WI38 (cell line): Measurements from ENCODE around the gene PIK3R2.

Experiments
- H3K4me3 ChIP-seq: 2 replicates; pipeline ENCODE4 v1.5.1; 2011; ENCODE audit warnings: low read depth, mild to moderate bottlenecking, control low read depth, low read length
- TF ChIP-seq, protein P1 (sequence below): IDR thresholded peaks from 2 replicates; pipeline ENCODE4 v1.5.1; 2012; ENCODE audit warnings: low read depth, mild to moderate bottlenecking, control low read depth, low read length

The PIK3R2 gene

DNA sequence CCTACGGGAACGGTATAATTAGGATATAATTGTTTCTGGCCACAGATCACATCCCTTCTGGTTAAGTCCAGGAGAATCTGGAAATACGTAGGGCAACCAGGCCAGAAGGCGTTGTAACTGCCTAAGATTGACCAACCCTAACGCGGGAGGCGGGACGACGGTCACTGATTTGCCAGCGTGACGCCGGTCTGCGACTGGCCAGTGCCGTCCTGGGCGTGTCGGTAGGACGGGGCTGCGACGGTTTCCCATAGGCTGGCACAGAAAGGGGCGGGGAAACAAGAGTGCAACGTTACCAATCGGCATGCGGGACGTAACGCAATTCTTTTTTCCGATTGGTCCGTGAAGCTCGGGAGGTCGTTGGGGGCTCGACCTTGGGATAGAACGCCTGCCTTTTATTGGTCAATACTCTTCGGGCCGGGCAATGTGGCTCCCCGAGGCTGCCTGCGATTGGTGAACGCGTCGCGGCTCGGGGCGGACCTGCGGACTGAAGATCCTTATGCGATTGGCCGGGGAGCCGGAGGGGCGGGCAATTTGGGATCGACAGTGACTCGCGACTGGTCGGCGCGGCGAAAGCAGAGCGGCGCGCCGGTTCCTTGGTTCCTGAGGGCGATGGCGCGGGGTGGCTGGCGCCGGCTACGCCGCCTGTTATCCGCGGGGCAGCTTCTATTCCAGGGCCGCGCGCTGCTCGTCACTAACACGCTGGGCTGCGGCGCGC, 39.9 kb downstream of the PIK3R2 start, which contains the start of gene MPV17L2:
TSS of gene MPV17L2 (plus strand) at position 546 of the 715 bp plus-strand sequence. CDS start at position 610, 64 bp downstream.
- TF ChIP-seq, protein P1, sequence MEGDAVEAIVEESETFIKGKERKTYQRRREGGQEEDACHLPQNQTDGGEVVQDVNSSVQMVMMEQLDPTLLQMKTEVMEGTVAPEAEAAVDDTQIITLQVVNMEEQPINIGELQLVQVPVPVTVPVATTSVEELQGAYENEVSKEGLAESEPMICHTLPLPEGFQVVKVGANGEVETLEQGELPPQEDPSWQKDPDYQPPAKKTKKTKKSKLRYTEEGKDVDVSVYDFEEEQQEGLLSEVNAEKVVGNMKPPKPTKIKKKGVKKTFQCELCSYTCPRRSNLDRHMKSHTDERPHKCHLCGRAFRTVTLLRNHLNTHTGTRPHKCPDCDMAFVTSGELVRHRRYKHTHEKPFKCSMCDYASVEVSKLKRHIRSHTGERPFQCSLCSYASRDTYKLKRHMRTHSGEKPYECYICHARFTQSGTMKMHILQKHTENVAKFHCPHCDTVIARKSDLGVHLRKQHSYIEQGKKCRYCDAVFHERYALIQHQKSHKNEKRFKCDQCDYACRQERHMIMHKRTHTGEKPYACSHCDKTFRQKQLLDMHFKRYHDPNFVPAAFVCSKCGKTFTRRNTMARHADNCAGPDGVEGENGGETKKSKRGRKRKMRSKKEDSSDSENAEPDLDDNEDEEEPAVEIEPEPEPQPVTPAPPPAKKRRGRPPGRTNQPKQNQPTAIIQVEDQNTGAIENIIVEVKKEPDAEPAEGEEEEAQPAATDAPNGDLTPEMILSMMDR, result no peak
- H3K4me3 ChIP-seq, result peak within 1 kb of the TSS; percentile 79

DNA sequence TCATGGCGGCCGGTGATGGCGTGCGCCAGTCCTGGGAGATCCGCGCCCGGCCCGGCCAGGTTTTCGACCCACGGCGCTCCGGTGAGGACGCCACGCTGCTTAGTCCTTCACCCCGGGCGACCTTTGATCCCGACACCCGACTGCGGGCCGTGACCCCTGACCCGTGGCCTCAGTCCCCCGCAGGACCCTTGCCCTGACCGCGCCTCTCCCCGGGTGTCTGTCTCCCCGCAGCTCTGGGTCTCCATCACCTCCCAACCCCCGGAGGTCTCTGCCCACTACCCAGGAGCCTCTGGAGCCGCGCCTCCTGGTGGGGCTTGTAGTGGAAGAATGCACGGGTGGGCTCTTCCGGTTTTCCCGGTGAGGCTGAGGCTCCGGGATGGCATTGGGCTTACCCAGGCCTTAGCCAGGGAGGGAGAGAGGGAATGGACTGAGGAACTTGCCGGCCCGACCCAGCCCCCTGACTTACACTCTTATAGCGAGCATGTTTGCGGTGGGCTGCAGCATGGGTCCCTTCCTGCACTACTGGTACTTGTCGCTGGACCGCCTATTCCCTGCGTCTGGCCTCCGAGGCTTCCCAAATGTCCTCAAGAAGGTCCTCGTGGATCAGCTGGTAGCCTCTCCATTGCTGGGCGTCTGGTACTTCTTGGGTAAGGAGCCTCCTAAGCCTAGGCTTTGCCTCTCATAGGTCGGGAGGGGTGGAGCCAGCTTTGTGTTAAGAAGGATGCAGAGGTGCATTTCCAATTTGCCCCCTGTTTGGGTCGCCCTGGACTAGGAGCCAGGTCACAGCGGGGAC, 40.6 kb downstream of the PIK3R2 start:
- H3K4me3 ChIP-seq, result peak overlapping the region; percentile 79
- TF ChIP-seq, protein P1, result no peak

DNA sequence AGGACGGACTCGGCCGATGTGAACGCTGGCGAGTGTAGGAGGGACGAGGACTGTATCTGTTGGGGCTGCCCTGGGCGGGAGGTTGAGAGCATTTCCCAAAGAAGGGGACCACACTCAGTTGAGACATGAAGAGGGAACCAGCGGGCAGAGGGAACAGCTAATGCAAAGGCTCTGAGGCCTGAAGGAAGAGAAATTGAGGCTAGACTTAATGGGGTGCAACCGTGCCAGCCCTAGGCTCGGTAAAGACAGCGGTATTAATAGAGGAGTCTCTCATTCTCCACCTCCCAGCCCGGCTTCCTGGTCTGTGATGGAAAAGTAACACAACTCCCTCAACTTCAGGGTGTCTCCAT, 41.2 kb downstream of the PIK3R2 start:
- TF ChIP-seq, protein P1, result no peak
- H3K4me3 ChIP-seq, result peak overlapping the region; percentile 79

DNA sequence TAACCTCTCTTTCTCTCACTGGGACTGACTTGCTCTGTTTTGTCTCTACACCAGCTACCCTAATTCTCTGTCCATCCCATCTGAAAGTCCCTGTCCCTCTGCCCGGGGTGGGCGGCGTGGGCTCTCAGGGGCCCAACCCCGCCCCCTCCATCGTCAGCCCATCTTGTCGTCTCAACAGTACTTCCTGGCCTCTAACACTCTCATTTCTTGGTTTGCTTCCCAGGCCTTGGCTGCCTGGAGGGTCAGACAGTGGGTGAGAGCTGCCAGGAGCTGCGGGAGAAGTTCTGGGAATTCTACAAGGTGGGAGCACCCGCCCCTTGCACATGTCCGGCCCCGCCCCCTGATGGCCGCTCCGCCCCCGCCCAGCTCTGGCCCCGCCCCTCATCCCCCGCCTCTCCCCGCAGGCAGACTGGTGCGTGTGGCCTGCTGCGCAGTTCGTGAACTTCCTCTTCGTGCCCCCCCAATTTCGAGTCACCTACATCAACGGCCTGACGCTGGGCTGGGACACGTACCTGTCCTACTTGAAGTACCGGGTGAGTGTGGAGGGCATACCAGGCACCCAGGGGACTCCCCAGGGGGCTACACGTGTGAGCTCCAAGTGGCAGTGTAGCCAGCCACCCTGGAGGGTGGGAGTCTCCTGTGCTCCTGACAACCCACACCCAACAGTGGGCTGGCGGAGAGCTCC, 41.7 kb downstream of the PIK3R2 start:
- H3K4me3 ChIP-seq, result no peak overlapping the region
- TF ChIP-seq, protein P1, result no peak

DNA sequence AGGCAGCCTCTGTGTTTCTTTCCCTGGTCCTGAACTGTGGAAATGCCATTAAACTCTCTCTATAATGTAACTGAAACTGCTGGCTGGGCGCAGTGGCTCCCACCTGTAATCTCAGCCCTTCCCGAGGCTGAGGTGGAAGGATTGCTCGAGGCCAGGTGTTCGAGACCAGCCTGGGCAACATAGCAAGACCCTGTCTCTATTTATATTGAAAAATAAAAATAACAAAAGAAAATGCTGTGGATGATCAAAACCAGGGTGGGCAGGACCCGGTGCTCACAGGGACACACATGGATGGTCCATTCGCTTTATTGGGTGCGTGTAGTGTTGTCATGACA, 43.5 kb downstream of the PIK3R2 start:
- H3K4me3 ChIP-seq, result no peak overlapping the region
- TF ChIP-seq, protein P1, result no peak

DNA sequence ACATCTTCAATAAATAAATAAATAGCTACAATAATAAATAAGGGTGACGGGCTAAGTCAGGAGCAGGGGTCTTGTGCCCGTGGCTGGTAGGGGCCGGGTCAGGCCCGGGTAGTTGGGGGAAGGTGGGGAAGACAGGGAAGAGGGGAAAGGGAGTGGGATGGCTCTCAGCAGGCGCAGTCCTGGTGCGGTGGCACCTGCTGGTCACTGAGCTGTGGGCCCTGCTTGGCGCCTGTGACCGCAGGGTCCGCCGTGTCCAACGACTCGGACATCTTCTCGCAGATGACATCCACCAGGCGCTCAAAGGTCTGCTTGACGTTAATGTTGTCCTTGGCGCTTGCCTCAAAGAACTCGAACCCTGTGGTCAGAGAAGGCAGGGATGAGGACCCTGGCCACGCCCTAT, 44.3 kb downstream of the PIK3R2 start:
- no peak overlapping the region for H3K4me3 ChIP-seq
- TF ChIP-seq, protein P1, result no peak

DNA sequence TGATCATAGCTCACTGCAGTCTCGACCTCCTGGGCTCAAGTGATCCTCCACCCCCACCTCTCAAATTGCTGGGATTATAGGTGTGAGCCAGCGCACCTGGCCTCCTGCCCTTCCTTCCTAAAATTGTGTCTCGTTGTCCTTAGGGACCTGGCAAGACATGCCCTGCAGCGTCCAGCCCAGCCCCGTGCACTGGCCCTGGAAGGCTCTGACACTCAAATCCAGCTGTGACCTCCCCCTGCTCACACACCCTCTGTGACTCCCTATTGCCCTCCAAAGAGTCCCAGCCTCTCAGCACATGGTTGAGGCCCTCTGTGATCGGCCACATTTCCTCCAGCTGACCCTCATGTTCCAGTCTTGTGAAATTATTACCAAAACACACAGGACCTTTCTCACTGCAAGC, 45.0 kb downstream of the PIK3R2 start:
- TF ChIP-seq, protein P1, result no peak
- H3K4me3 ChIP-seq, result no peak overlapping the region
